GM19239 (cell line): ENCODE measurements around the gene LRRC63.
A peak's percentile ranks its signal among the peaks of the same experiment; 100 is the strongest.
"Not testable (repeated sequence)": the region's sequence is repeated elsewhere in the genome, so short reads cannot be mapped to it uniquely, and the experiment has no call there.

Experiments
- DNase-seq: peaks from one replicate; pipeline ENCODE4 v3.0.0; 2011; ENCODE audit warnings: low spot score; ENCODE audit not compliant: insufficient read length
- FAIRE-seq: peaks from 2 replicates; lab custom pipeline; 2011; peaks lifted over from hg19 to GRCh38; lab: Jason Lieb, UNC

The LRRC63 gene, protein sequence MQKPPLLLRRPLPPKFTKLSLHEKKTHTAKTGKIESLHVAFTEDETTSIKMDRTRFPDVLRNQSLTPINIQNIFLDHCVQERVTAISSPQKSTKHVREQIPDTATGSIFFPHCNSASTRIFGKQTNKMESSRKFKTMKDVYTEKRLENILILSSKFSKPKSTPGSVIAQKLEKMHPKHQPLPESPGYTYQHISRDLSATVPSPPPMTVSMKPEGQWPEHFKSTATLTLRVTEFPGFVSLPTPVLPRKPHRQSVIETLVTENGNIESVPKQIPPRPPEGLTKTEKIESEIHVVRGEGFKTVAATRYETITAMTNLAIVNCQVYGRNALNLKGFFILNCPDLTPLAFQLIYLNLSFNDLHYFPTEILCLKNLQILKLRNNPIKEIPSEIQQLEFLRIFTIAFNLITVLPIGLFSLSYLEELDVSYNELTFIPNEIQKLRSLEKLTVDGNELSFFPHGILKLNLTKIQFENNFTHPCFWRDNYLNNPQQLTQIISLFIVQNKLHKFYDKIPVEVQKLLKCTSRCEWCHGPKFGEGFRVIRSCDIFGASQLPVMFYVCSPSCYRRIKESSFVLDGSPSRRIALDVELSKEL

DNA sequence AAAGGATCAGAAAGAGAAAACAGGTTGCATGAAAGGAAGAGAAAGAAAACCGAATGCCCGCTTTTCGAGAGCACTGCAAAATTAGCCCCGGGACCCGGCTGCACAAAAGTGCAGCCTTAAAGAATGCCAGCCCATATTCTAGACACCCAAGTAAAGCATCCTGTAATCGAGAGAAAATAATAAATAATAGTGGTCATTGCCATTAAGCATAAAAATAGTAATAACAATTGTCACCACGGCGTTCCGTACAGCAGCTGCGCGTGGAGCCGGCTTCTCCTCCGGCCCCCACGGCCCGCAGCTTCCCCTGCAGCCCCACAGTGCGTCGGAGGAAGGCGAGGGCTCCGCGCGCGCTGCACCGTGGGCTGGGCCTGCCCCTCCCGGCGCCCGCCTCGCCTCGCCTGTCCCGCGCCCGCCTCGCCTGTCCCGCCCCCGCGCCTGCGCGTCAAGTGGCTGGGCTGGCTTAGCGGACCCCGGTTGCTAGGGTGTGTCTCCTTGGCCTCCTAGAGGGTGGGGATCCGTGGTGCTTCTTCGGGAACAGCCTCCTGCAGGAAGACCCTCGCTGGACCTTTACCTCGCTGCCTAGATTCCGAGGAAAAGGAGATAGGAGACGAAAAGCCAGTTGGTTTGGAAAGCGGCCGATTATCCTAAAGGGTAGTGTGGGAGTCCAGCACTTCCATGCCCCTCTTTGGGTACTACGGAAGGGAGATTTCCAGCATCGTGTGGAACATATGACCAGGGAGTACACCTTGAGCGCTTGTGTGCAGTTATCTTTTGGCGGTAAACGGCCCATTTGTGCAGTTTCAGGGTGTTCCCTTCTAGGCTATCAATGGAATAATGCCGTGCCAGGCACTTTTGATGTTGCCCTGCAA, at the start of gene LRRC63:
Gene LRRC63, plus strand, starts transcription at position 446 of the 869 bp plus-strand sequence. CDS start 1,107 bp downstream, outside the sequence.
- DNase-seq, result peak; percentile 52
- FAIRE-seq, result no peak

DNA sequence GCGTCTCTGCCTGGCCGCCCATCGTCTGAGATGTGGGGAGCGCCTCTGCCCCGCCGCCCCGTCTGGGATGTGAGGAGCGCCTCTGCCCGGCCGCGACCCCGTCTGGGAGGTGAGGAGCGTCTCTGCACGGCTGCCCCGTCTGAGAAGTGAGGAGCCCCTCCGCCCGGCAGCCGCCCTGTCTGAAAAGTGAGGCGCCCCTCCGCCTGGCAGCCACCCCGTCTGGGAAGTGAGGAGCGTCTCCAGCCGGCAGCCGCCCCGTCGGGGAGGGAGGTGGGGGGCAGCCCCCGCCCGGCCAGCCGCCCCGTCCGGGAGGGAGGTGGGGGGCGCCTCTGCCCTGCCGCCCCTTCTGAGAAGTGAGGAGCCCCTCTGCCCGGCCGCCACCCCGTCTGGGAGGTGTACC, 49.0 kb upstream of the LRRC63 start:
- not testable (repeated sequence) for FAIRE-seq, DNase-seq

DNA sequence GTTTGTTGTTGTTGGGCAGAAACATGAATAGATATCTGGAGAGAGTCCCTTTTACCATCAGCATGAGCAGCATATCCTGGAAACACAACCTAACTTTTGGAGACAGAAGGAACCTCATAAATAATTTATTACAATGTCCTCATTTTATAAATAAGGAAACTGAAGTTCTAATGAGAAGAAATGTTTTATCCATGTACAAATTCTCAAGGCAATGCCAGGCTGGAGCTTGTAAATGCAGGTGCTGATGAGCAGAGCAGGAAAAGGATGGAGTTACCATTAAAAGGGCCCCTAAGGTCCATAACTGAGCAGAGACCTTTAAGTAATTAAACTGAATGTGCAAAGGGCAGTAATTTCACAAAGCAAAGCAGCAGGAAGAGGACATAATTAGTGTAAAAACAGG, 47.1 kb upstream of the LRRC63 start:
- no peak for DNase-seq
- no peak for FAIRE-seq

DNA sequence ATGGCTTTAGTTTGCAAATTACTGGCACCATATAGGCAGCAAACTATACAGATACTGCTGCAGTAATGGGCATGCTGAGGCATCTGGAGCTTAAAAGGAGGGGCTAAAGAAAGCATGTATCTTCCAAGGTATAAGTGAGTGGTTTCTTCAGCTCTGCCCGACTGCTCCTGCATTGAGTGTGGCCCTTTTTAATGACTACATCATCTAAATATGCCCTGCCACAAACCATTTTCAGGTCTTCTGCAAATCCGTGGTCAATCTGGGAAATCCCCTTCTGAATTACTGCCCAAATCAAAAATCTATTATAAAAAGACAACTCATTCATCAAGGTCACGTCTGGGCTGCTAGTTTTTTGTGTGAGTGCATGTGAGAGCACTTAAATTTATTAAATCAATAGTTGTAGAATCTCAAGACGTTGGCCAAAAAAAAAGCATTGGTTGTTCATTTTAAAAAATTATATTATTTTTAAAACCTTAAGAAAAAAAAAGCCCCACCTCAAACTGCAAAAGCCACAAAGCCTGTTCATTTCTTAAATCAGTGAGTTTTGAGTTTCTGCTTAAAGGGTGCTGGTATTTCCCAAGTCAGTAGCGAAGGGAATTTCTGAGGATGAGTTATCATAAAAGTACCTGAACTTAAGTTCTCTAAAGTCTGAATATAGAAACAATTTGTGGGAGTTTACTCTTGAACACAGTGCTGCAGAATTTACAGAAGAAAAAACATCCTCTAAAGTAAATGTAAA, 46.1 kb upstream of the LRRC63 start:
- FAIRE-seq (peak; percentile 91), DNase-seq (peak; percentile 40)

DNA sequence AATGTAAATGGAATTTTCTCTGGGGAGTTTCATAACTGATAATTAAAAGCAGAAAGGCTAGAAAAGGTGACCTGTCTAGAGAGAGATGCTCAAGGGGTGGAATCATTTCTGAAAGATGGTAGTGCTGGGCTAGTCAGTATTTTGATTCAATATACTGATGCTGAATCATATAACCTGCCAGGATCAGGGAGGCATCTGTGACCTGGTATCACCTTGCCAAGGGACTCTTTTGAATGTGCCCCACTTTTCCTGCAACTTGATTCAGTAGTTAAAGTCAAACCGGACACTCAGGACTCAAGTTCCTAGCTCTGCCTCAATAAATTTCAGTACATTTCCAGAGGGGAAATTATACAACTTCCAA, 45.5 kb upstream of the LRRC63 start:
- FAIRE-seq (no peak), DNase-seq (no peak)

DNA sequence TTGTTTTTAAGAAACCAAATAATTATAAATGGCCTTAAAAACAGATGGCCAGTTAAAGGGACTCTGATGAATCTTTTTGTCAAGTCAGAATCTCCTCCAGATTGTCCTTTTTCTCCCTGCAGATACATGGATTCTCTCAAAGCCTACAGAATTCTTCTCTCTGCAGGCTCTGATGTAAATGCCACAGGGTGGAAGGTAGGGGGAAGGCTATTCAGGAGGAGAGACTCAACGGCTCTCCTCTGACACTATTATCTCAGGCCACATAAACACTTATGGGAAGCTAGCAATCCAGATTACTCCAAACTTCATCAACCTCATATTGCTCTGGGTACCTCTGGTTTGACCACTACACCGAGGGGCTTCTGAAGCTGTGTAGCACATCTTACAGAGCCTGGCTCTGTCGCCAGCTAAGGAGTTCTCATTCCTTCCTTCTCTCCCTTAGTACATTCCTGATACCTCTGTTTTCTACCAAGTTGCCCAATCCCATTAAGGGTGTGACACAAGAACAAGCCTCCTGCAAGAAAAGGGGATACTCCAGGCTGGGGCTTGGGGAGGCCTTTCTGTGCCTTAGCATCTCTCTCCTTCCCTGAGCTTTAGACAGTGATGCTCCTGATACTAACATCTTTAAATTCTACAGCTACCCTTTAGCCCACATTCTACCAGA, 44.6 kb upstream of the LRRC63 start:
- DNase-seq, result no peak
- FAIRE-seq, result peak; percentile 47

DNA sequence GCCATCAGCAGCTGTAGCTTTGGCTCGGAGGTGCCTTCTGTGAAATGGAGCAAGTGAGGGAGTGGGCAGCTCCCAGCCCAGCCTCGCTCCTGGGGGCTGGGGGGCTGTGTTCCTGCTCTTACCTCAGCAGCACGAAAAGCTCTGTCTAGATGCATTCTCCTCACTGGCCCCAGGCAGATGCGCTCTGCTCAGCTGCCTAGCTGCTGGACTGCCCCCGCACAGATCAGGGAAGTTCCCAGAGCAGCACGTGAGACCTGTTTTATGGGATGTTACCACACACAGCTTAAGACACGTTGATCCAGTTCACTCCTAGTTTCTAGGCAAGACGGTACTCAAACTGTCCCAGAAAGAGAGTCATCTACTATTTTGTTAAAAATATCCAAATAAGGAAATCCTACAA, 43.4 kb upstream of the LRRC63 start:
- peak; percentile 60 for FAIRE-seq
- DNase-seq, result no peak

DNA sequence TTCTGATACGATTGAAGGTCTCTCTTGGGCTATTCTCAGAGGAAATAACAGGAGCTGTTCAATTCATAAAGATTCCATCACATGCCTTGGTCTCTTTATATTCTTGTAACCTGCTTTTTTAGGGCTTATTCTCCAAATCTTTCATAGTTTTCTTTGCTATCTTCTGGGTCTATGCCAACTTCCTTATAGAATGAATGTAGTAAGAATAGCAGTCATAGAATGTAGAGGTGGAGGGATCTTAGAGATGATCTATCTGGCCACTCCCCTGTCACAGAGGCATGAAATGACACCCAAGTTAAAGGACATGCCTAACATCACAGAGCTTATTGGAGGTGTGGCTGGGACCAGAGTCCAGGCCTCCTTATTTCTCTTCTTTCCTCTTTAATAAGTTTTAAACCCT, 42.9 kb upstream of the LRRC63 start:
- DNase-seq (no peak), FAIRE-seq (peak; percentile 87)

DNA sequence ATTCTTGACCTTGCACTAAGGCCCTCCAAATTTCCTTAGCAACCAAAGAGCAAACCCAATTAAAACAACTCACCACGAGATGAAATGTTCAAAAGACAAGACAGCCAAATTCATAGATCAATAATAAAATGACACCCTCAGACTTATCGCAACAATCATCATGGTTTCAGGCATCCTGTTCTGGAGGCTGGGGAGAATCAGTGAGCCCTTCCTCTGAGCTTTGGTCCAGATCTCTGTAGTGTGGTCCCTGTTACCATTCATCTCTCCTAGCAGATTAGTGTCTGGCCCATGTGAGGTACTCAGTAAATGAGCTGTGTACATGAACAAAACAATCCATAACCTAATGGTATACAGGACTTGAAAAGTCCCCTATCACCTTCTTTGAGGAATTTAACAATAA, 42.0 kb upstream of the LRRC63 start:
- FAIRE-seq, result peak; percentile 48
- no peak for DNase-seq

DNA sequence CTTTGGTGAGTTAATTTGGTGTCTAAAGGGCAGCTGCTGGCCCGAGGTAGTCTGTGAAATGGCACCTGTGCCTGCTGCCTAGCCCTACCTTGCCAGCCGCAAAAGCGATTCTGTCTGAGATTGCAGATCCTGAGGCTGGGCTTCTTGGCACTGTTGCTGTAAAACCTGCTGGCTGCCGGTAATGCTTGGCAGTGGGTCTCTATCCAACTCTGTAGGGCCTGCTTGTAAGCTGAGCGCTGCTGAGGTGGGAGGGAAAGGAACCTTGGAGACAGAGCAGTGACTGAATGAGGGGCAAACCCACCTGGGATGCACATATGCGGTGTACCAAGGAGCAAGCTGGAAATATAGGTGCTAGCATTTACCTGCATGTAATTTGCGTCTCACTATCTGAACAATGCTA, 41.5 kb upstream of the LRRC63 start:
- no peak for DNase-seq
- FAIRE-seq, result peak; percentile 54

DNA sequence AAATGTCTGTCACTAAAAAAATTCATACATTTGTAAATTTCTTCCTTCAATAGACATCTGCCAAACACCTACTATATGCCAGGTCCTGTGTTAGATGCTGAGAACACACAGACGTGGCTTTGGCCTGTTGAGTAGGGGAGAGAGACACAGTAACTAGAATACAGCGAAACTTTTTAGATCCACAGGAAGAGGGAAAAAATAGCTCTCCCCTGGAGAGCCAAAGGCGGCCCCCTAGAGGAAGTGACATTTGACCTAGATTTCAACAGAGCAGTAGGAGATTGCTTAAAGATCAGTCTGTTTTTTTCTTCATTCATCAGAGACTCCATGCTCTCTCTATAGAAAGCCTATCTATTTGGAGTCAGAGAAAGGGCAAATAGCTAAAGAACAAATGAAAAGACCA, 41.0 kb upstream of the LRRC63 start:
- DNase-seq (no peak), FAIRE-seq (no peak)

DNA sequence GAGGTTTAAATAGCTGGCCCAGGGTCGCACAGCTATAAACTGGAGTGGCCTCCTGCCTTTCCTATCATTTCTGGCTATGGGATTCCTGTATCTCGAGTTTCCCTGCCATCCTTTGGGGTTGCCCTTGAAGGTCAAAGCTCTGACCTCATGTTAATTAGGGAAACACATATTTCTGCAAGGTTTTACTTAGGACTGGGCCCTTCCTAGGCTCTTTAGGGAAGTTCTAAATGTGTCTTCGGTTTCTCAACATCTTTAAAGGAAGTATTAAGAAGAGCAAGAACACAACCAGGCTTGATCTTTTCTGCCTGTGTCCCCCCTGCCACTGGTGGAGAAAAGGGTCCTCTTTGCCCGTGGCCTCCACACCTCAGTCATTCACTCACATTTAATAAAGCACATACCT, 40.5 kb upstream of the LRRC63 start:
- DNase-seq (no peak), FAIRE-seq (peak; percentile 87)

DNA sequence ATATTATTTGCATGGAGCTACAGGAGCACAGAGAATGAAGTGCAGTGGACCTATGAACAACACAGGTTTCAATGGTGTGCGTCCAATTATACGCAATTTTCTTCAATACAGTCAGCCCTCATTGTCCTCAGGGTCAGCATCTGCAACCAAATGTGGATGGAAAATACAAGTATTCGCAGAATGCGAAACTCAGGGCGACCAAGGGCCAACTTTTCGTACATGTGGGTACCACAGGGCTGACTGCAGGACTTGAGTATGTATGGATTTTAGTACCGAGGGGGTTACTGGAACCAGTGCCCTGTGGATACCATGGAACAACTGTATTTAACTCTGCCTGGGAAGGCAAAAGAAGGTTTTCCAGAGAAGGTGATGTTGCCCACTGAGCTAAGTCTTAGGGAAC, 40.0 kb upstream of the LRRC63 start:
- FAIRE-seq (no peak), DNase-seq (no peak)

DNA sequence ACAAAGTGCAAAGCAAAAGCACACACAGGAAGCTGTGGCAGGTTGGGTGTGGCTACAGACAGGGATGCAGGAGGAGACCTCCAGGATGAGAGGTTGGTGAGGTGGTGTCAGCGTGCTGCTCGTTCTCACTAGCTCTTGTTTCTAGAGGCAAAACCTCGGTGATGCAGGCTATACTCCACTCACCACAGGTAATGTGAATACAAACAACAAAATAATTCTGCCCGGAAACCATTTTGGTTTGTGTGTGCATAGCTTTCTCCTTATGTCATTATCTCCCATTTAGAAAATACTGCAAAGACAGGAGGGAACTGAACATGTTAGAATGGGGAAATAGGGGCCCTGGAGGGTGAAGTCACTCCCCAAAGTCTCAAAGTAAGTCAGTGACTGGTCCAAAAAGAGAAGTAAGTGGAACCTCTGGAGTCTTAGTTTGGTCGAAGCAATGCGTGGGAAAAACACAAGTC, 39.2 kb upstream of the LRRC63 start:
- DNase-seq (no peak), FAIRE-seq (peak; percentile 96)

DNA sequence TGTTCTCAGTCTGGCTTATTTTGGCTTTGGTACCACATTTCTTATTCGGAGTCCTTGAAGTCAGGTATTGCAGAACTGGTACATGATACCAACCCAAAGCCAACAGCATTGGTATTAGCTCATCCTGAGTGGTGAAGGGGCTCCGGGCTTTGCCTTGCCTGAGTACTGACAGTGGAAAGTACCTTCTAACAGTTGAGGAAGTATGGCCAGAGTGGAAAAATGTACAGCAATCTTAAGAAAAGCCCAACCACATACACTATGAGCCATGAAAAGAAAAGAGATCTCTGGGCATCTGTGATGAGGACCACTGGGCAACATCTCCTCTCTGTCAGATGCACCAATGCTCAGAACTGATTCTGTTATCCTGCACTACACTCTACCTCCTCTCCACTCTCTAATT, 38.1 kb upstream of the LRRC63 start:
- DNase-seq (no peak), FAIRE-seq (peak; percentile 86)

DNA sequence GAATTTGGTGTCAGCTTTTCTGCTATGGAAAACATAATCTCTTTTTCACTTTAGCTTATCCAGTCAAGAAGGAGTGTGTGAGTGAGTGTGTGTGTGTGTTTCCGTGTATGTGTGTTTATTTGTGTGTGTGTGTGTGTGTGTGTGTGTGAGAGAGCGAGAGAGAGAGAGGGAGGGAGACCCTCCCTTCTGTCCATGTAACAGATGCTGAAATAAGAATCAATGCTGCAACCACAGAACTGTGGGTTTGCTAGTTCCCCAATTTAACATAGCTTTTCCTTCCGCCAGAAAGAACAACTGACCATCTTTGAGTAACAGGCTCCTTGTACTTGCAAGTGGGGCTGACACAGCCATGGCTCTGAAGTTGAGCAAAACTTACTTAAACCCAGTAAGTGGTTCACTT, 35.0 kb upstream of the LRRC63 start:
- DNase-seq (no peak), FAIRE-seq (peak; percentile 99)

DNA sequence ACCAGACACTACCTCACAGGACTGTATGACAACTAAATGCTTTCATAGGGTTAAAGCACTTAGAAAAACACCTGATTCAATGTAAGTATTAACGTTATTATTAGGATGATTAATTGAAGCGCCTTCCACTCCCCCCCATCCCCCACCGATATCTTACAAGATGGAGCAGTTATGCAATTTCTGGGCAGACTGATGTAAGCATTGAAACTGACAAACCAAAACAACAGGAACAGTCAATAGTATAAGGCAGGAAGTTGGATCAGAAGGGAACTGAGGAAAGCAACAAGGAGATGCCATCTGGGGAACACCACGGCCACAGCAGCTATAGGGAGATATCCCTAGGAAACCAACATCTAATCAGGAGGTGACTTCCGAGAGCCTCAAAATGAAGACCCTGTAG, 33.6 kb upstream of the LRRC63 start:
- FAIRE-seq, result peak; percentile 54
- DNase-seq, result no peak

DNA sequence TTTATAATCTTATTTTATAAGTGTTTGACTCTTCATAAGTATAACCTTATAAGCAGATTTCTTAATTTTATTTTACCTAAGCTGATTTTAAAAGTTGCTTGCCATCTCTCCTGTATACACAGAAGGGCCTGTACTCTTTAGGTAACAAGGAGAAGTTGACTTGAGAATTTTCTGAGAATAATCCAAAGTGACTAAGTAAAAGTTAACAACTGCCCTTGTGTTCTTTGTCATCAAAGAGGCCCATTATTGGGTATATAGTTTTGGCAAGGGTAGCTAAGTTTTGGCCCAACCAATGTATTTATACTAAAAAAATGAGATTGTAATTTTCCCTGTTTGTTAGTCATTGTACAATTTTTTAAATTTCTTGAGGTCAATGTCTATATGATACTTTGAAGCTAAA, 32.9 kb upstream of the LRRC63 start:
- FAIRE-seq (no peak), DNase-seq (no peak)

DNA sequence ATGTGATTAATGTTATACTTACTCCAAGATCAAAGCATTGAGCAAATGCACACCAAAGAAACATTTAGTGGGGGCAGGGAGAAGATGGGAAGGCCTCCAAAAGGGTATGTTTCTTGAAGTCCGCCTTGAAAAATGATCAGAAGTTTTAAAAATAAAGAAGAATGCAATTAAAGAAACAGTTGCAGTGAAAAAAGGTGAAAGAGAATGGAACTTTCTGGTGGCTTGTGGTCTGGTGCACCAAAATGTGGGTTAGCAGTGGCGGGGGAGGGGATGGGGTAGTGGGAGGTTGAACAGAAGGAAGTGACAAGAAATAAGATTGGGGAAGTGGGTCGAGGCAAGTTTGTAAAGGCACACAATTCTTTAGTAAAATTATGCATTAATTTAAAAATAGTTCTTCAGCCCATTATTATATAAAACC, 32.2 kb upstream of the LRRC63 start:
- FAIRE-seq (peak; percentile 92), DNase-seq (no peak)
